ENCODE measurements around the gene SSBP3.

The SSBP3 gene

DNA sequence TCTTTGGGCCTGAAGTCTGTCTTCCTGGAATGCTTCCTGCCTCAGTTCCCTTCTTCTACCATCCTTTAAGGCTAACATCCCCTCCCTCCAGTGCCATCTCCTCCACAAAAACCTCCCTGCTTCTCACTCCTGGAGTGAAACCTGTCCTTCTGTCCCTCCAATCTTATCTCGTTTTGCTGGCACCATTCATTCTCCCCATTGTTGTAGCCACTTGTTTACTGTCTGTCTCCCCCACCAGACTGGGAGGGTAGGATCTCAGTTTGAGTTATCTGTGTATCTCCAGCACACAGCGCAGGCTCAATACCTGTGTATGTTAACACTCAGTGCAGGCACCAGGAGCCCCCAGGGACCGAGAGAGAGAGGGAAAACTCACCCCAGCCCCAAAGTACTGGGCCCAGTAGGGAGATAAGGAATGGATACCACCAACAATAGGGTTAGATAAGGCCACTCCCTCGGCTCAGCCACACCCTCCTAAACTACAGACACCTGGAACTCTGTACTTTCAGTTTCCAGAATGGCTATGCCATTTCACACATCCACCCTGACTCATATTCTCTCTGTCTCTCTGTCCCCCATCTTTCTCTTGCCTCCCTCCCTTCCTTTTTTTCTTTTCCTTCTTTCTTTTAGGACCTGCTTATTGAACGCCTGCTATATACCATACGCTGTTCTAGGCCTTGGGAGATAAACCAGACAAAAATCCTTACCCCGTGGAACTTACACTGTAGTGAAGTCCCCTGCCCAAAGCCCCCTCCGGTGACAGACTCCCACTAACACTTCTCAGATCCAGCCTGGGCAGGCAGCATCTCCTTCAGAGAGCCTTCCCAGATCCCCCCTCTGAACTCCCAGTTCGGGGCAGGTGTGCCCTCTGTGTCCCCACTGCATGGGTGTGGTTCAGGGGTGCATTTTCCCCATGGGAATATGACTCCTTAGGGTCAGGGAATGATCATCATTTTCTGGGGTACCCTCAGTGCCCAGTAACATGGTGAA, 3.3 kb upstream of the SSBP3 start:
- DNase-seq (ENCODE audit: low spot score), result no peak

DNA sequence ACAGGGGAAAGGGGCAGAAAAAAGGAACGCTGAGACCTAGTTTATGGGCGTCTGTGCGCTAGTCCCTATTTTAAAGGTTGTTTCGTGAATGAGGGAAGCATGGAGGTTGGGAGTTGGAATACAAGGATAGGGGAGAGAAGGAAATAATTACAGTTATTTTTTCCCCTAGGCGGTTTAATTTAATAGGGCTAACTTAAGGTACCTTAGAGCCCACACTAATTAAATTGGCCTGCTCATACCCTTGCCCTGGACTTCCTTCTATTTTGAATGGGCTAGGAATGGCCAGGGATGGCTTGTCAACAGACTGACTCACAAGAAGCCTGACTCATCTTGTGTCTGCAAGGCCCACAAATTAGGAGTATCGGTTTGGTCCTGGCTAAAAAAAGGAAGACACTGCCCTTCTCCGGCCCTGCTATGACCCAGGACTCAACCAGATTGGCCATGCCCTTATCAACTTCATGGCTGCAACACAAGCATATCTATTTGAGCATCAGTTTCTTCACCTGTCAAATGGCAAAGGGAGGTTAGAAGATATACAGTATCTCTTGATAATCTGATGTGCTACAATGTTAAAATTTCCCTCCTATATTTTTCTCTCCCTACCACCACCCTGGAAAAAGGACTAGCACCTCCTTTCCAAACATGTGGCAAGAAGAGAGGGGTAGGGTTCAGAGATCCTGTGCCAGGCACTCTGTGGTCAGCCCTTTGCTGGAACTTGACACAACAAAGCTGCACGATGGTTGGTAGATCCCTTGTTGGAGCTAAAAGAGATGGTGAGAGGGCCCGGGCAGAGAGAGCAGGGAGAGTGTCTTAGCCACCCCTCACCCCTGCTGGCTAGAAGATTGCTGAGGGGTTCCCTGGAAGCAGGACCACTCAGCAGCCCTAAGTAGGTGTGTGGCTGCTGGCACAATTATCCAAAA, 2.2 kb upstream of the SSBP3 start:
- peak; percentile 85 for DNase-seq (ENCODE audit: low spot score)

DNA sequence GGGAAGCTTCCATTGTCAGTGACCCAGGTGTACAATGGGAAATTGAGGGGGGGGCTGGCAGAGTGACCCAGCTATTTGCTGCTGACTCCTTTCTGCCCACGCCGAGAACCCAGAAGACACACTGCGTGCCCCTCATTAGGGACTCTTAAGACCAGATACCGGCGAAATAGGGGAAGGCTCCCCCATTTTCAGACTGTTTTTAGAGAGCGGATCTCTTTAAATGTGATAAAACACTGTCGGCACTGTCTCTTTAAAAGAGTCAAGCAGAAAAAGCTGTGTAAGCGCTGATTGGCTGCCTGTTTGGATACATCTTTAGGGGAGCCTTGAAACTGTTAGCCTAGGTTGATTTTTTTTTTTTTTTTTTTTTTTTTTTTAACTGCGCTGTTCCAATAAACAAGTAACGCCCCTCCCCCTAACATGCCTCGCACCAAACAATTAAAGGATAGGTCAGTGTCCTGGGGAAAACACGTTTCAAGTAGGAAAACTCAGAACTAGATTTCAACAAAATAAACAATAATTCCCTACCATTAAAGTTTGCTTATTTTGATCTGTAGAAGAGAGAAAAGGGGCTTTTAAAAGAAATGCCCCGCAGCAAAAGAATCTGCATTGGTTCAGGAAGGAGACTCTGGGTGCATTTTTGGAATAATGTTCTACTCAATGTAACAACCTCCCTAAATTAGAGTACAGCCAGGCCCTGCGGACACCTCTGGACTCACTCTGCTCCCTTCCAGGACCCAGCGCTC, 1.4 kb upstream of the SSBP3 start:
- peak; percentile 89 for DNase-seq (ENCODE audit: low spot score)

DNA sequence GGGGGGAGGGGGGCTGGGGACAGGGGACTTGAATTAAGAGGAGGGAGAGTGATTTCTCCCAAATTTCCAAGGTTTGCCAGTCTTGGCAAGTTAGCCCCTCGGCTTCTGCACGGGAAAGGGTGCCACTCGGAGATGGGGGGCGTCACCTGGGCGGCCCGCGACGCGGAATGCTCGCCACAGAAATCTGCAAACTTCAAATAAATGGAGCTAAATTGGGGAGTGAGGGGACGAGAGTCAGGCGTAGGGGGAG, 885 bp upstream of the SSBP3 start:
- no peak for DNase-seq (ENCODE audit: low spot score)

DNA sequence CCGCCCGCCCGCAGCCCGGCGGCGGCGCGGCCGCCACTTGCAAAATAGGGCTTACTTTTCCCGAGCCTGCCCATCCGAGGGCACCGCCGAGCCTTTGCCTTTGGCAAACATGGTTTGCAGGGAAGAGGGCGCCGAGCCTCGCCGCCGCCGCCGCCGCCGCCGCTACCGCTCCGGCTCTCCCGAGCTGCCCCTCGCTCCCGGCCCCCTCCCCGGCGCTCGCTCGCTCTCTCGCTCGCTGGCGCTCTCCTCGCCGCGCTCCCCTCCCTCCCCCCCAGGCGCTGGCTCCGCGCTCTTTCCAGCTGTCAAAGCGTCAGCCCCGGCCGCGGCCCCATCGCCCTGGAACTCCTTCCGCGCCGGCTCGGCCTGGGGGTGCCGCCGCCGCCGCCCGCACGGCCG, 298 bp downstream of the SSBP3 start:
- DNase-seq (ENCODE audit: low spot score), result no peak

DNA sequence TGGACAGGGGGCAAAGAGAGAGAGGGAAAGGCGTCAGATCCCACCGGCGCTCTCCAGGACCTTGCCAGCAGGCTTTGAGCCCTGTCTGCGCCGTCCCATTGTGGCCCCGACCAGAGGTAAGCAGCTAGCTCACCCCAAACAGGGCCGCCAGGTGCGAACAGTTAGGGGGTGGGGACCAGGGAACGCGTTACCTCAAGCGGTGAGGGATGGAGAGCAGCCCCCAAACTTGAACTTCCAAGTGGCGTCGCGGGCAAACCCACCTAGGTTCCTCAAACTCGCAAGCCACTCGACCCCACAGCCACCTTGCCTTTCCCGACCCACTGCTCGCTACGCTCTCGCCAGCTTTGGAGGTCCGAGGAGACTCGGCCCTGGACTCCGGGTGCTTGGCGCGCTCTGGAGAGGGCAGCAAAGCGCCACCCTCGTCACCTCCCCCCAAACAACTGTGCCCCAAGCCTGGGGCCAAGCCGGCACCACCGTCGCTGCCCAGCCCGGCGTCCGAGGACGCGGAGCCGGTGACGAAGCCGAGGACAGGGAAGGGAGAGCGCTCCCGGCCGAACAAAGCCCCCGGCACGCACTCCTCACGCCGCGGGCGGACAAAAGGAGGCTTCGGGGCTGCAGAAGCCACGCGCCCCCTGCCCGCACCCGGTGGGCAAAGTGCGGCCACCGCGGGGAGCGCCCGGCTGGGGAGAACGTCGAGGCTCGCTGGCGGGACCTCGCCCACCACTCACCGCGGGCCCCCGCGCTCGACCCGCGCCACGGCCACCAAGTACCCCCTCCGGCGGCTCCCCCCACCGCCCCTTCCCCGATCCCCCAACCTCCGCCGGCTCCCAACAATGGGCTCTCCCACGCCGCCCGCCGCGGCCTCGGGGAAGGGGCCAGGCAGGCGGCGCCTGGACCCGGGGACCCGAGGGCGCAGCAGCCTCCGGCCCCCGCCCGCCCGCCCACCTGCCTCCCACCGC, 976 bp downstream of the SSBP3 start:
- DNase-seq (ENCODE audit: low spot score), result peak; percentile 16

DNA sequence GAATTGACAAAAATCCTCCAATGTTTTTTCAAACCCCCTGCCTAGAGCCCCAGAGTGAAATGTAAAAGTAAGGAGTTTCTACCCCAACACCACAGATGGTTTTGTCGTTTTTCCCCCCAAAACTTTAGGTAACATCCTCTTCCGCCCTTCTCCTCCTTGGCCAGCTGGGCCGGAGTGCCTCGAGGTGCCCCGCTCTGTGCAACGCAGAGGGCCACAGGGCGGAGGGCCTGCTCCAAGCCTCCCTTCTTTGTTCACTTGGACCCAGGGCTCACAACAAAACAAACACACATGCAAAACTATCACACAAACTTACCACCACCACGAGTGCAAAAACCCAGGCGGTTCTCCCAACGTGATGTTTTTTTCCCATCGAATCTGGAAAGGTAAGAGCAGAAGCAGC, 1.9 kb downstream of the SSBP3 start:
- DNase-seq (ENCODE audit: low spot score), result no peak

DNA sequence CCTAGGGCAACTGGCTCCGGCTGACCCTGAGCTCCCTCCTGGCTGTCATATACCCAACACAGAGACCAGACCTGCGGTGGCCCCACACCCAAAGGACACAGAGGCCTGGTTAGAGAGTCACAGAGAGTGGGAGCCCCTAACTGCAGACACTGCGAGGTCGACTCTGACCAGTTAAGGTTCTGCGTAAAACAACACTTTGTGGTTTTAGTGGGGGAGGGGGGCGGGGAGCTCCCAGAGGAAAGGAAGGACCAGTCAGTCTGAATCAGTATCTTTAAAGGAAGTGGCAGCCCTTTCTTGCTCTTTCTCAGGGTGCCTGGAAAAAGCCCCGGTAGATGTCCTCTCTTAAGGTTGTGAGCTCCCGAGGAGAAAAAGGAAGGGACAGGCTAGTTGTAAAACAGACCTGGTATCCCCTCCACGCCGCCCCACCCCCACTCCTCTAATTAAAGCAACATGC, 2.4 kb downstream of the SSBP3 start:
- DNase-seq (ENCODE audit: low spot score), result peak; percentile 41

DNA sequence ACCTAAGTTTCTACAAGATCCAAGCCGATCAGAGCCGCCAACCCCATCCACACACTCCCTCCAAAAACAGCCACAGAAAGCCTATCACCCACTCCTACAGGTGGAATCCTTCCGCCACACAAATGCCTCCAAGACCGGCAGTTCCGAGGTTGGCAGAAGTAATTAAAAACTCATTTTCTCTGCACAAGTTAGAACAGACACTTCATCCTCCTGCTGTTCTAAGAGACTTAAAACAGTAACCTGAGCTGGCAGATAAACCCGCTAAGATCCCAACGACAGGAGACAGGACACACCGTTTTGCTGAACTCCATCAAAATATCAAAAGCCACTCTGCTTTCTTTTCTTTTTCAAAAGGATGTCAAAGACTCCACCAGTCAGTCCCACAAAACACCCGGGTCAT, 2.8 kb downstream of the SSBP3 start:
- DNase-seq (ENCODE audit: low spot score), result no peak

DNA sequence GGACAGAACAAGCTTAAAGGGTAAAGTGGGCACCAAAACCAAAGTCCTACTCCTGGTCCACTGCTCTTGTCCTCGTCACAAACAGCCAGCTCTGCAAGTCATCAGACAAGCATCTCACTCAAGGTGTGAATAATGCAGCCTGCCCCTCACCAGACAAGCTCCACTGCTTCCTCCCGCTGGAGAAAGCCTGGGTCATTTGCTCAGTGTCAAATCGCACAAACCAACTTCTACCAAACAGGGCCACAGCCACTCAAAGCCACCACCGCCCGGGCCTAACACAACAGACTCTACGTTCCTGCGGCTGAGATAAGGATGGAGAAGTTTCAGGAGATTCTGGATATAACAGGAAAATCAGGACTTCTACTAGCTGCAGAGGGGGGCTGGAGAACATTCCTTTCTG, 3.3 kb downstream of the SSBP3 start:
- DNase-seq (ENCODE audit: low spot score), result no peak

DNA sequence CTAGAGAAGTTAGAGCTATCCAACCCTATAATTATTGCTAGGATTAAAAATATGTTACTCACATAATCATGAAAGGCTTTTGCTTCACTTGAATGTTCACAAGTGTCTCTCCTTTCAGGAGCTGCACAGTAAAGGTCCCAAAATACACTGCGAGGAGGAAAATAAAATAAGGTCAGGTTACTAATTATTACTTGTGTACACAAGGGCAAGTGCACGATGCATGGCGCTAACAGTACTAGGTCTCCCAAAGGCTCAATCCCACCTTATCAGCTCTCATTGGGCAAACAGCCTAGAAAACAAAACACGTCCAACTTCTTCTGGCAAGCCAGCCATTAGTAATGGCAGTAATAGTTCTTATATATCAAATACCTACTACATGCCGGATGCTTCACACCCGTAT, 4.4 kb downstream of the SSBP3 start:
- DNase-seq (ENCODE audit: low spot score), result no peak

DNA sequence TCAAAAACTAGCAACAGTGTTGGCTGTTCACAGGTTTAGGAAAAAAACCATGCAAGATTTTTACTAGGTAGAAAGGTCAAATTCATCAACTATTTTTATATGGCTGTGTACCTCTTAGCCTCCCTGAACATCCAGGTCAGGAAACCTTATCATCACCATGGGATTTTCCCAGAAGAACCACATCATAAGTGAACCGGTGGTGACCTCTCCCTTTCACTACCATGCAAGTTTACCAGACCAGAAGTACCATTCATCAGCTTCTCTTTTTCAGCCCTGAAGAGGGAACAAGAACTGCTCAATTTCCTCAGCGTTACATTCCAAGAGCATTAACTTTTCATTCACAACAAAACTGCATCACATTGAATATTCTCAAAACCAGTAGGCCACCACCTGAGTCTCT, 5.9 kb downstream of the SSBP3 start:
- DNase-seq (ENCODE audit: low spot score), result no peak

DNA sequence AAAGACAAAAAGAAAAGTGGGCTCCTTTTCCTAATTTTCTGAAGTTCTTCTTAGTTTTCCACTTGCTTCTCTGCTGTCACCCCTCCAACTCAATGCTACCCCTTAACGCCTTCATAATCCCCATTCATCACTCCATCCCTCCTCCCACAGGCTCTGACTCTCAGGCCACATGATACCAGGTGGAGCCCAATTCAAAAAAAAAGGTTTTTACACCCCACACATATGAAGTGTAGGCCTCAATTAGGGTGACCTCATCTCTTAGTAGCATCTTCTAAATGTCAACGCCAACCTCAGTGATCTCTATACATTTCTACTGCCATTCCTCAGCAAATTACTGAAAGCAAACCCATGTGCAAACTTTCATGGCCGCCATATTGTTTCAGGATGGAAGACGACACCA, 6.4 kb downstream of the SSBP3 start:
- DNase-seq (ENCODE audit: low spot score), result no peak

DNA sequence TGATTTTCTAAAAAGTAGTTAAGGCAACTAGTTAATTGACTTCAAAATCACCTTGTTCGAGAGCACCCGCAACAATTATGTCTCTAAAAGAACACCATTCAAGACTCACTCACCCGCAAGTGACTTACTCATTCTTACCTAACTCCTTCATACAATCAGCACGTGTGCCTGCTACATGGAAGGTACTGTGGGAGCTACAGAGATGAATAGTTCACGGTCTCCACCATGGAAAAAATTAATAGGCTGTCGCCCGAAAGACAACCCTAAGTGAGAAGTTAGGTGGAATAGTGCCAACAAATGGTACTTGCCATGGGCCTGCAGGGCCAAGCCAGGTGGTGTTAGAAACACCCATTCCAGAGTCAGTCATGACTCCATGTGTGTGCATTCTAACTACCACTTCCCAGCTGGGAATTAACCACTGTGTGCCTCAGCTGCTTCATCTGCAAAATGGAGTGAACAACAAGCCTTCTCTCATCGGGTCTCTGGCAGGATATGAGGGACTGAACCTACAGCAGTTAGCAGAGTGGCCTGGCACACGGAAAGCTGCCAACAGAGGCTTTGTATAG, 7.1 kb downstream of the SSBP3 start:
- DNase-seq (ENCODE audit: low spot score), result no peak

DNA sequence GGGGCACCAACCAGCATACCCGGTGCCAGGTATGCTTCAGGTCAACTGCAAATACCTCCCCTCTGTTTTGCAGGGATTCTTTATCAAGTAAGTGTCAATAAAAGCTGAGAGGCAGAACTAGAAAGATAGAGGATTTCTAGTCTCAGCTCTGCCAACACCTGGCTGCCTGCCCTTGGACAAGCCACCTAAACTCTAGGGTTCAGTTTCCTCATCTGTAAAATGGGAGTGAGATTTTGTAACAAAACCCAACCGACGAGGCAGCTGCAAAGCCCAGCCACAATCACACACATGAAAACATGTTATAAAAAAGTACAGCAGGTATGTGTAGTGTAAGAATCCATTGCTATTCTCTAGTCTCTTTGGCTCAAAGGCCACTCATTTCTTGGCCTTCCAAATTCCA, 8.2 kb downstream of the SSBP3 start:
- DNase-seq (ENCODE audit: low spot score), result no peak

DNA sequence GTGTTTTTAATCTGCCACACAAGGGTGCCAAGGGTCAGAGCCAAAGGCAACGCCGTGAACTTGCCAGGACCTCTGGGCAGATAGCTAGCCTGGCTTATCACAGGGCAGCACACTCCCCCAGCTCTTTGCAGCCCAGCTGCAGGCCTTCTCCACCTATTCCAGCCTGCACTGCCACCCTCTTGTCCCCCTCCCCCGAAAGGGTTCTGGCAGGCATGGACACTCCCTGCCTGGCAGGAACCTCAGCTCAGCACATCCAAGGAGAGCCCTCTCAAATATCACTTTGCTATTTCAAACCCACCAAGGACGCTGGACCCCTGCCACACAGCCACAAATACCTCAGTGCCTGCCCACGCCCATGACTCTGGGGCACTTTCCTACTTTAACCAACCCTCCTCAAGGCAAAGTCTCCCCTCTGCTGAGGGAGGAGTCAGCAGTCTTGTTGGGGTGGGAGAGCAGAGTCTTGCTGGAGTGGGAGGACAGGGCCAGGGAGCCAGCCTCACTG, 9.1 kb downstream of the SSBP3 start:
- DNase-seq (ENCODE audit: low spot score), result no peak

DNA sequence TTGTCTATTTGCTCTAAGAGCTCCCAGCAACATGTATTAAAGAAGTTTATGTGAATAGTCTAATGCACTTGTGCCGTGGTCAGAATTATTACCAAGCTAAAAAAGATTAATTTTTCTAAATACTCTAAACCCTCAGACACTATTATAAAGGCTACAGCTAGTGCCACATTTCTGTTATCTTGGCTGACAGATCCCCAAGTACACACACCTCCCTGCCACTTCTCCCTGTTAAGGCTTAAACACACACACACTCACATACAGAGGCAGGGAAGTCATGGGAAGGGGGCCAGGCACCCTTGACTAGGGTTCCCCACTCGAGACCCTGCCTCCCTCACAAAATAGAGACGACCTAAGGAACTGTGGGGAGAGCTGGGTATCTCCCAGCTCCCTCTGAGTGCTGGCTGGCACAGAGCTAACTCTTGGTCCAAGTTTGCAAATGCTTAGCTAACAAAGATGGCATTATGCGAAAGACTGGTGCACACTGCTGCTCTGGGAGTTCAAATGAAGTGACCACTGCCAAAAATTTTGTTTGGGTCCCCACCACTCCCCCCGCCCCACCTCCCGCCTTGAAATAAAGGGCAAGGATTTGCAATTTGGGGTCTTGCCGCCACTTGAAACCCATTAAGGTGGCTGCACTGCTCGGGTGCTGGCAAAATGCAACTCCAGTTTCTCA, 9.8 kb downstream of the SSBP3 start:
- DNase-seq (ENCODE audit: low spot score), result no peak

DNA sequence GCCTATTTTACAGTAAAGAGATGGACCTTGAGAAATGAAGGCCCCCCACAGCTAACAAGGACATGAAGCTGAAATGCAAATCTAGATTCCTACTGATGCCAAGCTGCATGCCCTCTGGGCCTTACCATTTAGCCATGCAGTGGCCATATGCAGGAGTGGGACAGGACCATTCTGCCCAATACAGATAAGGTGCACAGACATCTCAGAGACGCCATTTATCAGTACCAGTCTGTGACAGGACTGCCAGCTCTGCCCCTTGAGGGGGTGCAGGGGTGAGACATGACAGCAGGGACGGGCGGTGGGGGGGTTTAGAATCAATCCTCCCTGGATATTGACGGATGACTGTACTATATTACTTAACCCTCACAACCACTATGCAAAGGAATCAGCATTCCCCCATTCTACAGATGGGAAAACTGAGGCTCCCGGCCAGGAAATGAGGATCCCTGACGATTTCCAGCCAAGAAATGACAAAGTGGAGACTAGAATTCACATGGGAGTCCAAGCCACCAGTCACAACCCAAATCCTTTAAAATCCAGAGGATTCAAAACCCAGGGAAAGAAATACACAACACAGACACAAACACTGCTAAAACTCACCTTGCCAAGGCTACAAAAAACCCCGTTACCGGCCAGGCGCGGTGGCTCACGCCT, 10.8 kb downstream of the SSBP3 start:
- DNase-seq (ENCODE audit: low spot score), result no peak

DNA sequence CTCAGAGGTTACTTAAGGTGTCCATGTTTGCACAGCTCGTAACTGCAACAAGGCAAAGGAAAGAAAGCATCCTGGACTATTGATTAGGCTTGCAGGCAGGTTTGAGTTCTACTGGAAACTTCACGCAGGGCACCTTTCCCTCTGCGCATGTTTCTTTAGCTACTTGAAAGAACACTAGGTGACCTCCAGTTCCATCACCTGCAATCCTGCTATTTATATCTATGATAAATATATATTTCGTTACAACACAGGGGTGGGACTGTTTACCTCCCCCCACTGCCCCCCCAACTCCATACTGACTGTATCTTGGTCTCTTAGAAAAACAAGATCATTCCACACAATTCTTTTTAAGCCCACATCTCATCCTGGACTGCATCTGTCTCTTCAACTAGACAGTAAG, 12.1 kb downstream of the SSBP3 start:
- DNase-seq (ENCODE audit: low spot score), result no peak

DNA sequence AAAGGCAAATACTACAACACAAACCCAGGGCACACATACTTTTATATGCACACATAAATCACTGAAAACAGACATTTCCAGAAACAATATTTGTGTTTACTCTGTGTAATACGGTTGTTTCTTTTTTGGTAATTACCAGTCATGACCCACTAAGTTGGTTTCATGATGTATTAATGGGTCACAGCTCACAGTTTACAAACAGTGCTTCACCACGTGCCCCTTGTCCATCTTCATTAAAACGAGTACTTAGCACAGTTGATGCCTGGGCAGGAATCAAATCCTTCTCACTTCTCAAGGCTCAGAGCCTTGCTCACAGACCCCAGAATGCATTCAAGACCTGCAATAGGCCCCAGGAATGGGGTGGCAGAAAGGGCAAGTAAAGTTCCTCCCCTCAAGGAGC, 13.8 kb downstream of the SSBP3 start:
- DNase-seq (ENCODE audit: low spot score), result no peak

Data from kidney capillary endothelial cell (primary cell).